ENCODE measurements around the gene EXD3. TPM values are rescaled to one million over a fixed set of nuclear protein-coding genes. Genes with fewer than 3 reads are reported as not detected.

EXD3 gene
- total RNA-seq, 1 donor from 2014 or later = 16.7 TPM

GRCh38 chr9:137449081-137449844 lies 26.3 kb upstream of the EXD3 start:
- H3K9me3 ChIP-seq = no peaks in the 10 kb centered on the region
- no peak overlapping the region for H3K4me3 ChIP-seq
- H3K4me1 ChIP-seq = peaks cover 1 to 12% of the 10 kb centered on the region in 2 donors
- H3K27ac ChIP-seq = no peak overlapping the region
- no peak for DNase-seq (ENCODE audit: low spot score in 2 of 2)
- intact Hi-C loops (cut with DNase I) = no loop called here
- TF ChIP-seq, protein P1, sequence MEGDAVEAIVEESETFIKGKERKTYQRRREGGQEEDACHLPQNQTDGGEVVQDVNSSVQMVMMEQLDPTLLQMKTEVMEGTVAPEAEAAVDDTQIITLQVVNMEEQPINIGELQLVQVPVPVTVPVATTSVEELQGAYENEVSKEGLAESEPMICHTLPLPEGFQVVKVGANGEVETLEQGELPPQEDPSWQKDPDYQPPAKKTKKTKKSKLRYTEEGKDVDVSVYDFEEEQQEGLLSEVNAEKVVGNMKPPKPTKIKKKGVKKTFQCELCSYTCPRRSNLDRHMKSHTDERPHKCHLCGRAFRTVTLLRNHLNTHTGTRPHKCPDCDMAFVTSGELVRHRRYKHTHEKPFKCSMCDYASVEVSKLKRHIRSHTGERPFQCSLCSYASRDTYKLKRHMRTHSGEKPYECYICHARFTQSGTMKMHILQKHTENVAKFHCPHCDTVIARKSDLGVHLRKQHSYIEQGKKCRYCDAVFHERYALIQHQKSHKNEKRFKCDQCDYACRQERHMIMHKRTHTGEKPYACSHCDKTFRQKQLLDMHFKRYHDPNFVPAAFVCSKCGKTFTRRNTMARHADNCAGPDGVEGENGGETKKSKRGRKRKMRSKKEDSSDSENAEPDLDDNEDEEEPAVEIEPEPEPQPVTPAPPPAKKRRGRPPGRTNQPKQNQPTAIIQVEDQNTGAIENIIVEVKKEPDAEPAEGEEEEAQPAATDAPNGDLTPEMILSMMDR (IDR thresholded peaks at IDR 0.05) = no peak
- H3K36me3 ChIP-seq = peaks cover 27 to 37% of the 10 kb centered on the region in 2 donors
- H3K27me3 ChIP-seq = no peaks in the 10 kb centered on the region

DNA sequence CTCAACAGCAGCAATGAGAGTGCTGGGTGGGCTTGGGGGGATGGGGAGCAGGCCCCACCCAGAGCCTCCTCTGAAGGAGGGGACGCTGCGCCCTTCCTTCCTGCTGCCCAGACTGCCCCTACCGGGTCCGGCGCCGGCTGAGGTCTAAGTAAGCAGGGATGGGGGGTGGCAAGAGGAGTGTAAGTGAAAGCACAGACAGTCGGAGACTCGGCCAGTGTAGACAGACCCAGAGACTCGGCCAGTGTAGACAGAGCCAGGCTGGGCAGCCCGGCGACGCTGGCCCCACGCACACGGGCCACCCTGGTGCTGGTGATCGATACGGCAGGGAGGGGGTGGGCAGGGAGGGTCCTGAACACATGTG lies 25.6 kb upstream of the EXD3 start:
- peaks cover 0 to 8% of the 10 kb centered on the region in 2 donors for H3K4me1 ChIP-seq
- no peaks in the 10 kb centered on the region for H3K27me3 ChIP-seq
- H3K4me3 ChIP-seq = no peak overlapping the region
- TF ChIP-seq, protein P1 (IDR thresholded peaks at IDR 0.05) = no peak
- intact Hi-C loops (cut with DNase I) = no loop called here
- no peak for DNase-seq (ENCODE audit: low spot score in 2 of 2)
- no peak overlapping the region for H3K27ac ChIP-seq
- H3K9me3 ChIP-seq = no peaks in the 10 kb centered on the region
- H3K36me3 ChIP-seq = peaks cover 27 to 35% of the 10 kb centered on the region in 2 donors

DNA sequence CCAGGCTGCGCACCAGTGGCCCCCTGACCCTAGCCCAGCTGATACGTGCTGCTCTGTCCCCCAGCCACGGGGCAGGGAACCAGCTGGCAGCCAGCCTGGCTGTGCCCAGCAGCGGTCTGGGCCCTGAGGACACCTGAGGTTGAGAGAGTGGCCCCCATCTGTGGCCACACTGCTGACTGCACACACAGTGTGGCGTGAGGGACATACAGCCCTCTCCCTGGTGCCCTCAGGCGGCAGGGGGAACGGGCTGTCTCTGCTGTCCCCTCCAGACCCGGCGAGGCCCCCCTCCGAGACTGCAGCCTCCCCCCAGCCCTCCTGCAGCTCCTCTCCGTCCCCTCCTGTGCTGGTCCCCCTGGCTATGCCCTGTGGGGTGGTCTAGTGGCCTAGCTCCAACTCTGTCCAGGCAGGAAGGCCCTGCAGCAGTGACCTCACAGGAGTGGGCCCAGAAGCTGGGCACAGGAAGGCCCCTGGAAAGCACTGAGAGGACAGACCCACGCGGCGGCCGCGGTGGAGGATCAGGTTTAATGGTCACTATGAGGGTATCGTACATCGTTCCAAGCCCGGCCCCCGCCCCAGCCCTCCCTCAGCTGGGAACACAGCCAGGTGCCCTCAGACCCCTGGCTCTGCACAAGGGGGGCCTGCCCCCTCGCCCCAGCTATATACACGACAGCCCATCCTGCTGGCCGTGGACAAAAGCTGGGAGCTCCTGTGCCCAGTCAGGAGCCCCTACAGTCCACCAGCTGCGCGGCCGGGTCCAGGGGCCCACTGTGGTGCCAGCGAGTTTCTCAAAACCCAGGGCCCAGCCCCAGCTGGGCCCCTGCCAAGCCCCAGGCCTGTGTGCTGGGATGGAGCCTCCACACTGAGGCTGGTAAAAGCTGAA lies 25.0 kb upstream of the EXD3 start:
- H3K9me3 ChIP-seq = no peaks in the 10 kb centered on the region
- H3K4me3 ChIP-seq = no peak overlapping the region
- DNase-seq (ENCODE audit: low spot score in 2 of 2) = no peak
- H3K36me3 ChIP-seq = peaks cover 20 to 29% of the 10 kb centered on the region in 2 donors
- no peak overlapping the region for H3K27ac ChIP-seq
- H3K27me3 ChIP-seq = no peaks in the 10 kb centered on the region
- TF ChIP-seq, protein P1 (IDR thresholded peaks at IDR 0.05) = no peak
- intact Hi-C loops (cut with DNase I) = no loop called here
- peaks cover 0 to 8% of the 10 kb centered on the region in 2 donors for H3K4me1 ChIP-seq

DNA sequence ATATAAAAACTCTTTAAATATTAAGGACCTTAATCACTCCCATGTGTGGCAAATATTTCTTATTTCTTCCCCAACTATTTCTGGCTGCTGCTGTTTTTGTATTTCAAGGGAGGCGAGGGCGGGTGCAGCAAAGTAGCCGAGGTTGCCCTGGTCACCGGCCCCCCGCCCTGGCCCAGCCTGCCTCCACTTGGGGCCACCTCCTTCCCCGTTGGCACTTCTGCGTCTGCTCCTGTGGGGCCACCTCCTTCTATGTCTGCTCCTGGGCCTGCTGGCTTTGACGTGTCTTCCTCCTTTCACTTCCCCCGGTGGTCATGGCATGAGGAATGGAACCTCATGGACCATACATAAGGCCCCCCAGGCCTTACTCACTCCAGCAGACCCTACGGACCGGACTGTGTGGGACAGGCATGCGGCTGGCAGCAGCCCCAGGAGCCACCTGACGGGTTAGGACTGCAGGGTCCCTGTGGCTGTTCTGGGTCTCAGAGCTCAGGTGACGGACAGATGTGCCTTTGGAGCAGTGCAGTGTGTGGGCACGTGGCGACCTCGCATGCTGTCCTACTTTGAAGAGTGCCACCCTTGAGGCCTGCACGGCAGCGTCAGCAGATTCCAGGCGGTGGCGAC lies 24.0 kb upstream of the EXD3 start:
- H3K27me3 ChIP-seq = no peaks in the 10 kb centered on the region
- H3K27ac ChIP-seq = no peak overlapping the region
- peaks cover 12 to 20% of the 10 kb centered on the region in 2 donors for H3K36me3 ChIP-seq
- H3K4me1 ChIP-seq = peaks cover 0 to 8% of the 10 kb centered on the region in 2 donors
- intact Hi-C loops (cut with DNase I) = no loop called here
- no peak overlapping the region for H3K4me3 ChIP-seq
- DNase-seq (ENCODE audit: low spot score in 2 of 2) = no peak
- TF ChIP-seq, protein P1 (IDR thresholded peaks at IDR 0.05) = no peak
- H3K9me3 ChIP-seq = no peaks in the 10 kb centered on the region

GRCh38 chr9:137445930-137446431 lies 23.0 kb upstream of the EXD3 start:
- intact Hi-C loops (cut with DNase I) = loop anchor here (2.0 kb wide), 1 partner anchor 23 kb away; the partner anchor contains the start of genes EXD3 and NOXA1
- no peak overlapping the region for H3K4me3 ChIP-seq

More at GRCh38 chr9:137445930-137446431, 23.0 kb upstream of the EXD3 start:
- DNase-seq (ENCODE audit: low spot score in 2 of 2) = no peak
- peaks cover 0 to 13% of the 10 kb centered on the region in 2 donors for H3K4me1 ChIP-seq
- TF ChIP-seq, protein P1 (IDR thresholded peaks at IDR 0.05) = no peak
- H3K27ac ChIP-seq = no peak overlapping the region
- H3K27me3 ChIP-seq = peaks cover 3% of the 10 kb centered on the region
- no peaks in the 10 kb centered on the region for H3K9me3 ChIP-seq
- H3K36me3 ChIP-seq = peaks cover 12 to 20% of the 10 kb centered on the region in 2 donors
